Spleen (tissue), 7 donors: Measurements from ENCODE around the gene SNAP29.

Source experiments
- CTCF ChIP-seq, 11 experiments: fragments of 200-600 bp in 7 of 11; fragments of 450-650 bp in 4 of 11; sonication (generic) in 4 of 11; IDR thresholded peaks in 8 of 11; conservative IDR thresholded peaks in 3 of 11; 1 replicate in 7 of 11; 2 replicates in 4 of 11; pipeline versions ENCODE4 v1.4.0 to v1.8.0; 2016 to 2021; ENCODE audit warnings: antibody characterized with exemption in 11 of 11, inconsistent platforms in 4 of 11, mild to moderate bottlenecking in 1 of 11
- POLR2A ChIP-seq, 3 donors: fragments of 450-650 bp; IDR thresholded peaks; one replicate each; pipeline ENCODE4 v1.5.1; 2017; ENCODE audit warnings: antibody characterized with exemption in 3 of 3, mild to moderate bottlenecking in 1 of 3
- POLR2AphosphoS5 ChIP-seq, 3 donors: sonication (generic); formaldehyde crosslinking; IDR thresholded peaks; one replicate each; pipeline ENCODE4 v1.5.1; 2017; ENCODE audit warnings: antibody characterized with exemption in 3 of 3
- donor health status: DM: no; HTN: no; CAD: no; lungs with moderate emphysema.
- donor health status: DM: no; HTN: no; CAD: no.
- donor health status: DM: no; HTN: no; CAD: no.

GRCh38 chr22:20928573-20928967 lies 69.8 kb downstream of the SNAP29 start:
- TF ChIP-seq CTCF (IDR thresholded peaks at IDR 0.05 in 8 of 11, conservative IDR thresholded peaks at IDR 0.05 in 3 of 11) (no peak), POLR2AphosphoS5 (IDR thresholded peaks at IDR 0.05) (no peak), POLR2A (IDR thresholded peaks at IDR 0.05) (no peak)
